ENCODE results near the gene AP2B1.
"Not testable (repeated sequence)": the region's sequence is repeated elsewhere in the genome, so short reads cannot be mapped to it uniquely, and the experiment has no call there.

The AP2B1 gene

DNA sequence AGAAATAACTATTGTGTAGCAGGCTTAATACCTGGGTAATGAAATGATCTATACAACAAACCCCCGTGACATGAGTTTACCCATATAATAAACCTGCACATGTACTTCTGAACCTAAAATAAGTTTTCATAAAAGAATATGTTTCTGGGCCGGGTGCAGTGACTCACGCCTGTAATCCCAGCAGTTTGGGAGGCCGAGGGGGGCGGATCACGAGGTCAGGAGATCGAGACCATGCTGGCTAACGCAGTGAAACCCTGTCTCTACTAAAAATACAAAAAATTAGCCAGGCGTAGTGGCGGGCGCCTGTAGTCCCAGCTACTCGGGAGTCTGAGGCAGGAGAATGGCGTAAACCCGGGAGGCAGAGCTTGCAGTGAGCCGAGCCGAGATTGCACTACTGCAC is 23.9 kb upstream of the AP2B1 start:
- in situ Hi-C loops (cut with HindIII; ENCODE audit: low pct_ligation_motif_present, low pct_unique_long_range_greater_than_20kb, low sequenced_read_pairs); DNase-seq: not testable (repeated sequence)

DNA sequence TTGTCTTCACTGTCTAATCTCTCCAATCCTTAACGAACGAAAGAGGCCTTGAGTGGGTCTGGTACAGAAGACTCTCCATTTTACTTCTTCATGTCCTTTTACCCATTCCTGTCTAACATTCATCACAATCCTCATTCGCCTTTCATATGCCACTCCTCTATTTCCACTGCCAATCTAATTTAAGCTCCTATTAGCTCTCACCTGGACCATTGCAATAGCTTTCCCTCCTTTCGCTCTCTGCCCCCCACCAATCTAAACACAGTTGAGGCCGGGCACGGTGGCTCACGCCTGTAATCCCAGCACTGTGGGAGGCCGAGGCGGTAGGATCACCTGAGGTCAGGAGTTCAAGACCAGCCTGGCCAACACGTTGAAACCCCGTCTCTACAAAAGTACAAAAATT is 20.2 kb upstream of the AP2B1 start:
- no peak for DNase-seq
- in situ Hi-C loops (cut with HindIII; ENCODE audit: low pct_ligation_motif_present, low pct_unique_long_range_greater_than_20kb, low sequenced_read_pairs), result no loop called here

GRCh38 chr17:35568561-35568960 is 18.6 kb upstream of the AP2B1 start:
- peak; percentile 47 for DNase-seq
- in situ Hi-C loops (cut with HindIII; ENCODE audit: low pct_ligation_motif_present, low pct_unique_long_range_greater_than_20kb, low sequenced_read_pairs), result no loop called here

GRCh38 chr17:35569405-35569804 is 17.7 kb upstream of the AP2B1 start:
- in situ Hi-C loops (cut with HindIII; ENCODE audit: low pct_ligation_motif_present, low pct_unique_long_range_greater_than_20kb, low sequenced_read_pairs), result no loop called here
- DNase-seq, result no peak

GRCh38 chr17:35575759-35576158 is 11.4 kb upstream of the AP2B1 start:
- in situ Hi-C loops (cut with HindIII; ENCODE audit: low pct_ligation_motif_present, low pct_unique_long_range_greater_than_20kb, low sequenced_read_pairs), result no loop called here
- DNase-seq, result no peak

DNA sequence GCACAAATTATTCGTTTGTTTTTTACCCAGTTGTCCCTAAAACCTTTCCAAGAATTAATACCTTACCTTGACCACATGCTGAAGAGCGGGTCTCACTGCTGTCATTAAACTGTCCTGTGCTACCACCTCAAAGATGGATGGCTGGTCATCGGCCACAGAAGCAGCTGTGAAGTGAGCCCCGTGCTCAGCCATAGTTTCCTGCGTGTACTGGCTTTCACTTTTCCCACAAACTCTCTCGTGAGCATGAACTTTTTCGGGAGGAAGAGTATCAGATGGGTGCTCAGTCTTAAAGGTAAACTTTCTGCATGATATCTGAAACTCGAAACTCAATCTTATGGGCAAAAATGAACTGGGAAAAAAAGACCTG is 9.3 kb upstream of the AP2B1 start:
- in situ Hi-C loops (cut with HindIII; ENCODE audit: low pct_ligation_motif_present, low pct_unique_long_range_greater_than_20kb, low sequenced_read_pairs), result no loop called here
- peak; percentile 18 for DNase-seq

- DNase-seq, result peak; percentile 81
Measured at GRCh38 chr17:35578197-35578928, 8.8 kb upstream of the AP2B1 start, which contains the start of gene PEX12. TSS of gene PEX12 (minus strand) at chr17:35578571. CDS start at chr17:35578021, 550 bp downstream.

GRCh38 chr17:35578929-35579432 is 8.1 kb upstream of the AP2B1 start:
- in situ Hi-C loops (cut with HindIII; ENCODE audit: low pct_ligation_motif_present, low pct_unique_long_range_greater_than_20kb, low sequenced_read_pairs), result no loop called here
- no peak for DNase-seq

More at GRCh38 chr17:35578197-35578928, 8.8 kb upstream of the AP2B1 start, which contains the start of gene PEX12:
- in situ Hi-C loops (cut with HindIII; ENCODE audit: low pct_ligation_motif_present, low pct_unique_long_range_greater_than_20kb, low sequenced_read_pairs), result no loop called here

- no peak for DNase-seq
- in situ Hi-C loops (cut with HindIII; ENCODE audit: low pct_ligation_motif_present, low pct_unique_long_range_greater_than_20kb, low sequenced_read_pairs), result no loop called here
Measured at GRCh38 chr17:35584061-35584460, 3.1 kb upstream of the AP2B1 start.

DNA sequence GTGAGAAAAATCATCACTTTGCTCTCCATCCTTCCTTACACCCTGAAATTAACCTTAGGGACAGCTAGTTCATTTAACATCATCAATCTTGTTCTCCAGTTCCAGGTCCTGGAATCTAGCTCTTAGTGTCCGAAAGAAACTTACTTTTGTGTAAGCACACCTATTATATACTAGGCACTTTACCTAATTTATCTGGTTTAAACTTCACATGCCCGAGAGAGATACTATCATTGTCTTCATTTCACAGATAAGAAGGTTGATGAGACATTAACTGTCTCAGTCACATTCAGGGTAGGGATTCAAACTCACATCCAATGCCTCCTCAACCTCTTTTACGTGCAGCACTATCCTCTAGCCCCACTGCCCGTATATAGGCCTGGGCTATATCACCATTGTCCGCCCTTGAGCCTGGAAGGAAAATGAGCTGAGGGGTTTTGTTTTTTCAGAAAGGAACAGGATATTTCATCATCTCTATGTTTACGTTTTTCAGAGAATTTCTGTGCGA is 501 bp upstream of the AP2B1 start:
- DNase-seq, result no peak
- in situ Hi-C loops (cut with HindIII; ENCODE audit: low pct_ligation_motif_present, low pct_unique_long_range_greater_than_20kb, low sequenced_read_pairs), result no loop called here

- DNase-seq, result peak; percentile 88
- in situ Hi-C loops (cut with HindIII; ENCODE audit: low pct_ligation_motif_present, low pct_unique_long_range_greater_than_20kb, low sequenced_read_pairs), result no loop called here
Measured at GRCh38 chr17:35588196-35588920, 1.2 kb downstream of the AP2B1 start.

DNA sequence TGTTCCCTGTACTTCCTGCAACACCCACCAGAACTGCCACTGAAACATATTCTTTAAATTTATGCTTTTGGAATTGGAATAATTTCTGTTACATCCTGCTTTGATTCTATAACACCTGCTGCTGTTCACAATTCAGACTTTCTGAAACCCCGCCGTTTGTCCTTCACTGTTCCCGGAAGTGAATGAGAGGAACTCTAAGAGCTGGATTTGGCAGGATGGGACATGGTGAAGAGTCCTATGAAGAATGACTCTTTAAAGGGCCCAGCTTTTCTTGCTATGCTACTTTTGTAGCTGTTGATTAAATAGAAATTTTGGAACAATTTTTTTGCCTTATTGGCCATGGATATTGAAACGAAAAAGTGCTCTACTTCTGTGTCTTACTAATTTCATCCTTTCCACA is 8.9 kb downstream of the AP2B1 start:
- DNase-seq, result no peak
- in situ Hi-C loops (cut with HindIII; ENCODE audit: low pct_ligation_motif_present, low pct_unique_long_range_greater_than_20kb, low sequenced_read_pairs), result no loop called here

DNA sequence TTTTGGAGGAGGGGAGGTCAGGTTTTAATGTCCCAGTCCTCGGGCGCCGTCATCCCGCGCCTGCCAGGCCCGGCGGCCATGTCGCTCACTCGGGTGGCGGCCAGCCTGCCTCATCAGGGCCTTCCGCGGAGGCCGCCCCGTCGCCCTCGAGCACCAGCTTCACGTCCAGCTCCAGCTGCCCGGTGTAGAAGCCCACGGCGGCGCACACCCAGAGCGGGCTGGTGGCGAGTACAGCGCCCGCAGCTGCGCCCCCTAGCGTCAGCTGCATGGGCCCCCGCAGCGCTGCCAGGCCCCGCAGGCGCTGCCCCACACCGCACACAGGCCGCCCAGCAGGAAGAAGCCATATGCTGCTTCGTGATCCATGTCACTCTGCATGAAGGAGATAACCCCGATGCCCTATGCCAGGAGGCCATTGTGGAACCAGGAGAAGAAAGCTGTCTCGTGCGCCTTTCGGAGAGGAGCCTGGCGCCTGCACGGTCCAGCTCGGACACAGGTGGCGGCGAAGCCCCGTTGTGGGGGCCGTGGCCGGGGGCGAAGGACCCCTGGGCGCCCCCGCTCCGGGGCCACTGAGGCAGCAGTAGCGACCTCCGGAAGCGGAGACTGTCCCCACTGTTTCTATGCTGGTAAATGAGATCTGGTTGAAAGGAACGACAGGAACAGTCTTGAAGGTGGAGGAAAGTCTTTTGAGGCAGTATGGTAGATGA is 9.6 kb downstream of the AP2B1 start:
- in situ Hi-C loops (cut with HindIII; ENCODE audit: low pct_ligation_motif_present, low pct_unique_long_range_greater_than_20kb, low sequenced_read_pairs), result no loop called here
- no peak for DNase-seq

GRCh38 chr17:35597604-35598003 is 10.5 kb downstream of the AP2B1 start:
- DNase-seq, result no peak
- in situ Hi-C loops (cut with HindIII; ENCODE audit: low pct_ligation_motif_present, low pct_unique_long_range_greater_than_20kb, low sequenced_read_pairs), result no loop called here

GRCh38 chr17:35603674-35604073 is 16.6 kb downstream of the AP2B1 start:
- in situ Hi-C loops (cut with HindIII; ENCODE audit: low pct_ligation_motif_present, low pct_unique_long_range_greater_than_20kb, low sequenced_read_pairs), result no loop called here
- no peak for DNase-seq

DNA sequence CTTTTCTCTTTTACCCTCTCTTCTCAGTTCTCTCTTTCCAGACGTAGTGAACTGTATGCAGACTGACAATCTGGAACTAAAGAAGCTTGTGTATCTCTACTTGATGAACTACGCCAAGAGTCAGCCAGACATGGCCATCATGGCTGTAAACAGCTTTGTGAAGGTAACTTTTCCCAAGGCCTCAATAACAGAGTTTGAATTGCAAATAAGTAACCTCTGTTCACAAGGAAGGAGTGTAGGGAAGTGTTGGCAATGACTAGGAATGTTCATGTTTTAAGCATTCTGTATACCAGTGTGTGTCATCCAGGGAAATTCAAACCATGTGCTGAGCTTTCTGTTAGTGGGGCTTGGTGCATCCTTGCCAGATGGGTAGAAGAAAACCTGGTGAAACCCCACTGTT is 18.6 kb downstream of the AP2B1 start:
- no peak for DNase-seq
- in situ Hi-C loops (cut with HindIII; ENCODE audit: low pct_ligation_motif_present, low pct_unique_long_range_greater_than_20kb, low sequenced_read_pairs), result no loop called here

DNA sequence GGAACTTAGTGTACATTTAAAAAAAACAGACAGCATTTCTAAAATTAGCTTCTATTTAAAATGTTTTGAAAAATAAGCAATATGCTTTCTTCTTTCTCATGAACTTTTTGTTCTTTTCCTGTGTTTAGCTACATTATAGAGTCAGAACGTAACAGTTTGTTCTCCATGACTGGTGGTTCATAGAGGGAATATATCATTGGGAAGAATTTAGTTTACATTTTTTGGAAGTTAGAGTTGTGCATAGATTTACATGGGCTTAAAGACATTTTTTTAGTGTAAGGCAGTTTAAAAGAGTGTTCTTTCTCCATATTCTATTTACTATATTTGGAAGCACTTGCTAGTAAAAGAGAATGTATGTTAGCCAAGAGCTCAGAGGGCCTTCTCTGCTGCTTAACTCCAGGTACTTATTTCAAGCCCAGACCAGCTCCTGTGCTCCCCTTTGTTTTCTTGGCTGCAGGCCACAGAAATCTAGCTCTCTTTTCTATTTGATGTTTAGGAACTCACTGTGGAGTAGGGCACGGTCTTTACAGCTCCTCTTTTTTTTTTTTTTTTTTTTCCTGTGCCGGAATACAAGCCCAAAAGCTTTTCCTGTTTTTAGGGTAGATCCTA is 20.2 kb downstream of the AP2B1 start:
- in situ Hi-C loops (cut with HindIII; ENCODE audit: low pct_ligation_motif_present, low pct_unique_long_range_greater_than_20kb, low sequenced_read_pairs), result no loop called here

DNA sequence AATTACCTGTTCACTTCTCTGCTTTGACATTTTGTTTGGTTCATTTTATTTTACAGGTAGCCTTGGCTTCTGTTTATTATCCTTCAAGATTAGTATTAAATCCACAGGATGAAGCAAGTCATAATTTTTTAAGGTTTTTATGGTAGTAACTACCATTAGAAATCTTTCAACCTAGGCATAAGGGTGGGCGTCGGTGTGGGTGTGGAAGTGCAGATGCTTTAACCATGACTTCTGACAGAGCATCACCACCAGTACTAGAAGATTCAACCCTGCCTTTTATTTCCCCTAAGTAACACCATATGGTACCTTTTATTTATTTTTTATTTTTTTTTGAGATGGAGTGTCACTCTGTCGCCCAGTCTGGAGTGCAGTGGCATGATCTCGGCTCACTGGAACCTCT is 22.7 kb downstream of the AP2B1 start:
- in situ Hi-C loops (cut with HindIII; ENCODE audit: low pct_ligation_motif_present, low pct_unique_long_range_greater_than_20kb, low sequenced_read_pairs), result no loop called here
- DNase-seq, result no peak

More for the DNA sequence above, 20.2 kb downstream of the AP2B1 start:
- no peak for DNase-seq

DNA sequence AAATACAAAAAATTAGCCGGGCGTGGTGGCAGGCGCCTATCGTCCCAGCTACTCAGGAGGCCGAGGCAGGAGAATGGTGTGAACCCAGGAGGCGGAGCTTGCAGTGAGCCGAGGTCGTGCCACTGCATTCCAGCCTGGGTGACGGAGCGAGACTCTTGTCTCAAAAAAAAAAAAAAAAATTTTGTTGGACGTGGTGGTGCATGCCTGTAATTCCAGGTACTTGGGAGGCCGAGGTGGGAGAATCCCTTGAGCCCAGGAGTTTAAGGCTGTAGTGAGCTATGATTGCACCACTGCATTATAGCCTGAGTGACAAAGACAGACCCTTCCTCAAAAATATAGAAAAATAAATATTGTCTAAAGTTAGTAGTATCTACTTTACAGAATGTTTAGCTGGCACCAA is 23.6 kb downstream of the AP2B1 start:
- in situ Hi-C loops (cut with HindIII; ENCODE audit: low pct_ligation_motif_present, low pct_unique_long_range_greater_than_20kb, low sequenced_read_pairs); DNase-seq: not testable (repeated sequence)
